ENCODE data around the gene LINC01488.

Gene LINC01488

DNA sequence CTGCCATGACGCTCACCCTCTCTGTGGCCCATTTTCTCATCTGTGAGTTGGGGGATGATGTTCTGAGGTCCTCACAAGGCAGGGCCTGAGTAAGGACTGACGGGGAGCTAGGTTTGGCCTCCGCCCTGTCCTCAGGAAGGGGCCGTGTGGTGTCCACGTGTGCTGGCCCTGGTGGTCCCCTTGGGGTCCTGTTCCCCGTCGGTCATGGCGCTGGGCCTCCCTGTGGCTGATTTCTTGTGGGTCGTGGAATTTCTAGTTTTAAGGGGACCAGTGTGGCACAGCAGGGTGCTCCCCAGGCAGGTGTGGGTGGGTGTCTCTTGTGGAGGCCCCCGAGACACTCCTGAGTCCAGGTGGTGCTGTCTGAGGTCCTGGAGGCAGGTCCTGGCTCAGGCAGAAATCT is 5.9 kb downstream of the LINC01488 start:
- H3K27ac ChIP-seq: no peak overlapping the region
- TF ChIP-seq ZFX (IDR thresholded peaks at IDR 0.05): no peak
- TF ChIP-seq, protein P1, sequence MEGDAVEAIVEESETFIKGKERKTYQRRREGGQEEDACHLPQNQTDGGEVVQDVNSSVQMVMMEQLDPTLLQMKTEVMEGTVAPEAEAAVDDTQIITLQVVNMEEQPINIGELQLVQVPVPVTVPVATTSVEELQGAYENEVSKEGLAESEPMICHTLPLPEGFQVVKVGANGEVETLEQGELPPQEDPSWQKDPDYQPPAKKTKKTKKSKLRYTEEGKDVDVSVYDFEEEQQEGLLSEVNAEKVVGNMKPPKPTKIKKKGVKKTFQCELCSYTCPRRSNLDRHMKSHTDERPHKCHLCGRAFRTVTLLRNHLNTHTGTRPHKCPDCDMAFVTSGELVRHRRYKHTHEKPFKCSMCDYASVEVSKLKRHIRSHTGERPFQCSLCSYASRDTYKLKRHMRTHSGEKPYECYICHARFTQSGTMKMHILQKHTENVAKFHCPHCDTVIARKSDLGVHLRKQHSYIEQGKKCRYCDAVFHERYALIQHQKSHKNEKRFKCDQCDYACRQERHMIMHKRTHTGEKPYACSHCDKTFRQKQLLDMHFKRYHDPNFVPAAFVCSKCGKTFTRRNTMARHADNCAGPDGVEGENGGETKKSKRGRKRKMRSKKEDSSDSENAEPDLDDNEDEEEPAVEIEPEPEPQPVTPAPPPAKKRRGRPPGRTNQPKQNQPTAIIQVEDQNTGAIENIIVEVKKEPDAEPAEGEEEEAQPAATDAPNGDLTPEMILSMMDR (conservative IDR thresholded peaks at IDR 0.05): no peak

DNA sequence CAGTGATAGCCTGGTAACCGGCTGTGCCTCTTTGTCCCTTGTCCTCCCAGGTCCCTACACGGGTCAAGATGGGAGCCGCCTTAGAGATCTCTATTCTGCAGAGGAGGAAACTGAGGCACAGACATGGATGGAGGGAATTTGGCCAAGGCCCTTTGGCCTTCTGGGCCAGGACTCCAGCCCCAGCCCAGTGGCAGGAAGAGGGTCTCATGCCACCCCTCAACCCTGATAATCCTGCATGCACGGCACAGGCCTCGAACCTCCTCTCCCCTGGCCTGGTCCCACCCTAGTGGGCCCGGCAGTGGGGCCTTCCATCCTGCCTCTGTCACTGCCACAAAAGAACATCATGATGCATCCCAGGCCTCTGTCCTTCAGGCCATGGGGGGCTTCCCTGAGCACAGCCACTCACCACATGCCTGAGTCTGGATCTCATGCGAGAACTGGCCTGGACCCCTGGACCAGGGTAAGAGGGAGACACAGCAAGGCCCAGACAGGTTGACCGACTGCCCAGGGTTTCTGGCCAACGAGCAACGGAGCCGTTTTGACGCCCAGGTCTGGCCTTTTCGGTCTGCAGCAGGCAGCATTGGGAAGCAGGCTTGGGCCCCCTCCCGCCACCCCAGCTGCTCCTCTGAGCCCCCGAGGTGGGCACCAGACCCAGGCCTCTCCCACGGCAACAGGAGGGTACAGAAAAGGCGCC is 6.5 kb downstream of the LINC01488 start:
- TF ChIP-seq, protein P1 (conservative IDR thresholded peaks at IDR 0.05): no peak
- TF ChIP-seq ZFX (IDR thresholded peaks at IDR 0.05): no peak
- H3K27ac ChIP-seq: no peak overlapping the region

DNA sequence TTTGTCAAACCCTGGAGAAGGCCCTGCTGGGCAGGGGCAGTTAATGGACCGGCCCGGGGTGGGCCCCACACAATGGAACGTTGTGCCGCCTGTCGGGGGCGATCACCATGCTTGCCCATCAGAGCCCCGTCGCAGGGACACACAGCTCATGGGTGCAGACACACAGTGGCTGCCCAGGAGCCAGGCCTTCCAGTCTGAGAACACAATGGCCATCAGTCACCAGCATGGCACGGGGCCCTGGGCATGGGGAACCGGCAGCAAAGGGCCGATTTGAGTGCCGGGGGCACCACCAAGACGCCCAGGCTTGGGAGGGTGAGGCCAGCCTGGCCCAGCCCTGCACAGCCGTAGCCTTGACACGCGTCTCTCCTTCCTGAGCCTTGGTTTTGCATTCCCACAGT is 7.1 kb downstream of the LINC01488 start:
- TF ChIP-seq, protein P1 (conservative IDR thresholded peaks at IDR 0.05): no peak
- TF ChIP-seq ZFX (IDR thresholded peaks at IDR 0.05): no peak
- H3K27ac ChIP-seq: no peak overlapping the region

GRCh38 chr11:69489031-69489745 is 7.7 kb downstream of the LINC01488 start:
- TF ChIP-seq ZFX (IDR thresholded peaks at IDR 0.05): no peak
- TF ChIP-seq, protein P1 (conservative IDR thresholded peaks at IDR 0.05): no peak
- no peak overlapping the region for H3K27ac ChIP-seq

GRCh38 chr11:69489746-69490365 is 8.4 kb downstream of the LINC01488 start:
- no peak overlapping the region for H3K27ac ChIP-seq
- no peak for TF ChIP-seq ZFX (IDR thresholded peaks at IDR 0.05)
- TF ChIP-seq, protein P1 (conservative IDR thresholded peaks at IDR 0.05): no peak

- no peak overlapping the region for H3K27ac ChIP-seq
- no peak for TF ChIP-seq ZFX (IDR thresholded peaks at IDR 0.05)
- TF ChIP-seq, protein P1 (conservative IDR thresholded peaks at IDR 0.05): no peak
Measured at GRCh38 chr11:69490516-69490915, 9.1 kb downstream of the LINC01488 start.
